SK-MEL-5 (cell line): ENCODE results near the gene EIF3K. TPM values are rescaled to one million over a fixed set of nuclear protein-coding genes. Genes with fewer than 3 reads are reported as not detected.

ENCODE experiments used
- total RNA-seq: library from RNA; depleted of rRNA; stranded (reverse); fragments of >200 nt; shearing (Covaris generic); gene quantifications from 2 replicates; pipeline ENCODE4 v1.2.3, GENCODE V29; 2014; rRNA removed

Gene EIF3K
- total RNA-seq, 1 experiment from 2014 or later: 257 TPM

Other genes starting within 250 kb of the EIF3K start
- gene PSMD8, start 244.6 kb upstream of the EIF3K start, total RNA-seq: 279 and 300 TPM in 2 replicates
- not detected in 2 replicates for gene GGN, start 231.2 kb upstream of the EIF3K start, total RNA-seq
- gene SPRED3, start 230.5 kb upstream of the EIF3K start, total RNA-seq: 0.05 and 0.42 TPM in 2 replicates
- gene FAM98C, start 216.1 kb upstream of the EIF3K start, total RNA-seq: 6.9 and 8.9 TPM in 2 replicates
- not detected in 2 replicates for gene RASGRP4, start 193.0 kb upstream of the EIF3K start, total RNA-seq
- 0.03 TPM in 1 of 2 replicates, not detected in the other for gene RYR1, start 185.5 kb upstream of the EIF3K start, total RNA-seq
- gene MAP4K1, start 1.2 kb upstream of the EIF3K start, total RNA-seq: 0.29 TPM in 1 of 2 replicates, not detected in the other
- 69.8 and 108 TPM in 2 replicates for gene ACTN4, start 28.5 kb downstream of the EIF3K start, total RNA-seq
- not detected in 2 replicates for gene CAPN12, start 125.3 kb downstream of the EIF3K start, total RNA-seq
- gene LGALS7, start 154.3 kb downstream of the EIF3K start, total RNA-seq: not detected in 2 replicates
- gene LGALS7B, start 170.0 kb downstream of the EIF3K start, total RNA-seq: not detected in 2 replicates
- gene LGALS4, start 193.8 kb downstream of the EIF3K start, total RNA-seq: not detected in 2 replicates
- gene ECH1, start 212.6 kb downstream of the EIF3K start, total RNA-seq: 36.2 and 46.3 TPM in 2 replicates
- gene HNRNPL, start 230.8 kb downstream of the EIF3K start, total RNA-seq: 225 and 255 TPM in 2 replicates